Subcutaneous adipose tissue (tissue), 4 donors: ENCODE measurements around the gene STXBP5. TPM values are rescaled to one million over a fixed set of nuclear protein-coding genes. Genes with fewer than 3 reads are reported as not detected.

Experiments used
- CTCF ChIP-seq: fragments of 450-650 bp; IDR thresholded peaks from one replicate; pipeline ENCODE4 v1.5.1; 2016; ENCODE audit warnings: low read depth, mild to moderate bottlenecking, control low read depth, antibody characterized with exemption, moderate library complexity
- total RNA-seq, 4 donors: library from RNA; depleted of rRNA; stranded (reverse); fragments of >200 nt; gene quantifications; one replicate each; pipeline ENCODE4 v1.1.0, GENCODE V29; 2016

Gene STXBP5
- 10 to 100 TPM; 21.3 to 31.3 (median 25.7) TPM for total RNA-seq

- no peak for TF ChIP-seq CTCF
These were observed at the start of gene STXBP5 for GRCh38 chr6:147204060-147204785. STXBP5 (plus strand) TSS chr6:147204417; CDS start chr6:147204533, 116 bp downstream.

GRCh38 chr6:147154454-147154853 lies 49.8 kb upstream of the STXBP5 start:
- TF ChIP-seq CTCF = no peak

- TF ChIP-seq CTCF = no peak
These were observed 48.0 kb upstream of the STXBP5 start for GRCh38 chr6:147156218-147156617.

- TF ChIP-seq CTCF = no peak
These were observed 47.3 kb upstream of the STXBP5 start for GRCh38 chr6:147156799-147157382.

GRCh38 chr6:147157930-147158329 lies 46.3 kb upstream of the STXBP5 start:
- TF ChIP-seq CTCF = no peak

GRCh38 chr6:147158881-147159280 lies 45.3 kb upstream of the STXBP5 start:
- no peak for TF ChIP-seq CTCF

- TF ChIP-seq CTCF = no peak
These were observed 44.5 kb upstream of the STXBP5 start for GRCh38 chr6:147159536-147160374.
